HL-60 (cell line): ENCODE measurements around the gene ATP1B1.

ENCODE experiments used
- CTCF ChIP-seq: IDR thresholded peaks from one replicate; pipeline ENCODE4 v1.5.1; 2011; ENCODE audit warnings: low read length, control low read depth, inconsistent platforms; ENCODE audit not compliant: insufficient read depth
- GABPA ChIP-seq: IDR thresholded peaks from 2 replicates; pipeline ENCODE4 v1.6.1; 2012; ENCODE audit warnings: low read depth
- POLR2AphosphoS5 ChIP-seq: IDR thresholded peaks from 2 replicates; pipeline ENCODE4 v1.6.1; 2012; ENCODE audit warnings: low read depth
- SPI1 ChIP-seq: IDR thresholded peaks from 2 replicates; pipeline ENCODE4 v1.6.1; 2012; ENCODE audit warnings: low read depth, mild to moderate bottlenecking, borderline replicate concordance
- TF ChIP-seq, protein P1 (sequence below): IDR thresholded peaks from 2 replicates; pipeline ENCODE4 v1.6.1; 2012; ENCODE audit warnings: low read depth; ENCODE audit not compliant: insufficient replicate concordance

DNA sequence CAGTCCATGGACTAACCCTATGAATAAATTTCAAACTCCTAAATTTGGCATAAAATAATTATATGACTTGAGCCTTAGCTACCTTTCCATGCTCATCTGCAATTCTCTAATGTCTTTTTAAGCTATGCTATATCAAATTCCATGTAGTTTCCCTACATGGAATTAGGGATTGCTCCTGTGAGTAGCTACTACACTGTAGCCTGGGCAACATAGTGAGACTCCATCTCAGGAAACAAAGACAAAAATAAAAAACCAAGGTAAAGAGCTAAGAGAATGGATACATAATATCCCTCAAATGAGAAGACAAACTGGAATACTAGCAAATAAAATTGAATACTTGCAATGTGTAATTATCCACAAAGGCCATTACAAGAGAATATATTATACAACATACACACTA, 37.5 kb downstream of the ATP1B1 start:
- TF ChIP-seq POLR2AphosphoS5 (no peak), CTCF (no peak), GABPA (no peak), SPI1 (no peak)
- TF ChIP-seq, protein P1, sequence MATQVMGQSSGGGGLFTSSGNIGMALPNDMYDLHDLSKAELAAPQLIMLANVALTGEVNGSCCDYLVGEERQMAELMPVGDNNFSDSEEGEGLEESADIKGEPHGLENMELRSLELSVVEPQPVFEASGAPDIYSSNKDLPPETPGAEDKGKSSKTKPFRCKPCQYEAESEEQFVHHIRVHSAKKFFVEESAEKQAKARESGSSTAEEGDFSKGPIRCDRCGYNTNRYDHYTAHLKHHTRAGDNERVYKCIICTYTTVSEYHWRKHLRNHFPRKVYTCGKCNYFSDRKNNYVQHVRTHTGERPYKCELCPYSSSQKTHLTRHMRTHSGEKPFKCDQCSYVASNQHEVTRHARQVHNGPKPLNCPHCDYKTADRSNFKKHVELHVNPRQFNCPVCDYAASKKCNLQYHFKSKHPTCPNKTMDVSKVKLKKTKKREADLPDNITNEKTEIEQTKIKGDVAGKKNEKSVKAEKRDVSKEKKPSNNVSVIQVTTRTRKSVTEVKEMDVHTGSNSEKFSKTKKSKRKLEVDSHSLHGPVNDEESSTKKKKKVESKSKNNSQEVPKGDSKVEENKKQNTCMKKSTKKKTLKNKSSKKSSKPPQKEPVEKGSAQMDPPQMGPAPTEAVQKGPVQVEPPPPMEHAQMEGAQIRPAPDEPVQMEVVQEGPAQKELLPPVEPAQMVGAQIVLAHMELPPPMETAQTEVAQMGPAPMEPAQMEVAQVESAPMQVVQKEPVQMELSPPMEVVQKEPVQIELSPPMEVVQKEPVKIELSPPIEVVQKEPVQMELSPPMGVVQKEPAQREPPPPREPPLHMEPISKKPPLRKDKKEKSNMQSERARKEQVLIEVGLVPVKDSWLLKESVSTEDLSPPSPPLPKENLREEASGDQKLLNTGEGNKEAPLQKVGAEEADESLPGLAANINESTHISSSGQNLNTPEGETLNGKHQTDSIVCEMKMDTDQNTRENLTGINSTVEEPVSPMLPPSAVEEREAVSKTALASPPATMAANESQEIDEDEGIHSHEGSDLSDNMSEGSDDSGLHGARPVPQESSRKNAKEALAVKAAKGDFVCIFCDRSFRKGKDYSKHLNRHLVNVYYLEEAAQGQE, result no peak
